Liver (tissue), 9 donors: Measurements from ENCODE around the gene MAPKAPK2. TPM values are rescaled to one million over a fixed set of nuclear protein-coding genes. Genes with fewer than 3 reads are reported as not detected.

Experiments used
- DNase-seq: peaks from one replicate; pipeline ENCODE4 v3.0.0-alpha.2; 2017; ENCODE audit warnings: low spot score
- H3K27ac ChIP-seq, 2 donors: one replicate each; pipeline ENCODE4 v1.7.0; 2013; ENCODE audit warnings: inconsistent platforms in 2 of 2, low read length in 2 of 2, control low read depth in 1 of 2, low read depth in 1 of 2, mild to moderate bottlenecking in 1 of 2
- H3K27me3 ChIP-seq, 4 donors: one replicate each; pipeline versions ENCODE4 v1.6.1 to v1.7.0; 2013; ENCODE audit warnings: low read length in 3 of 4, inconsistent platforms in 1 of 4, mild to moderate bottlenecking in 1 of 4, moderate library complexity in 1 of 4; ENCODE audit not compliant: control insufficient read depth in 4 of 4, insufficient read depth in 4 of 4
- H3K36me3 ChIP-seq, 4 donors: one replicate each; pipeline versions ENCODE4 v1.6.1 to v1.7.0; 2013; ENCODE audit warnings: low read length in 3 of 4, mild to moderate bottlenecking in 3 of 4, low read depth in 1 of 4, moderate library complexity in 1 of 4; ENCODE audit not compliant: control insufficient read depth in 4 of 4, insufficient read depth in 3 of 4
- H3K4me1 ChIP-seq, 4 donors: one replicate each; pipeline versions ENCODE4 v1.6.1 to v1.7.0; 2013; ENCODE audit warnings: low read length in 3 of 4, mild to moderate bottlenecking in 3 of 4, moderate library complexity in 1 of 4; ENCODE audit not compliant: control insufficient read depth in 4 of 4, insufficient read depth in 4 of 4
- H3K4me3 ChIP-seq, 3 donors: one replicate each; pipeline versions ENCODE4 v1.6.1 to v1.7.0; 2013; ENCODE audit warnings: low read length in 3 of 3, control low read depth in 1 of 3, low read depth in 1 of 3, mild to moderate bottlenecking in 1 of 3
- H3K9ac ChIP-seq, 2 donors: one replicate each; pipeline ENCODE4 v1.7.0; 2013; ENCODE audit warnings: low read length in 2 of 2, mild to moderate bottlenecking in 2 of 2, moderate library complexity in 2 of 2, control low read depth in 1 of 2, low read depth in 1 of 2
- H3K9me3 ChIP-seq, 4 donors: one replicate each; pipeline versions ENCODE4 v1.6.1 to v1.7.0; 2013; ENCODE audit warnings: low read length in 3 of 4; ENCODE audit not compliant: control insufficient read depth in 4 of 4
- EGR1 ChIP-seq, 2 donors: IDR thresholded peaks; 2 replicates each; pipeline ENCODE4 v1.6.1; 2016 to 2018; ENCODE audit warnings: antibody characterized with exemption in 2 of 2, low read depth in 2 of 2
- FOXA1 ChIP-seq: IDR thresholded peaks from 2 replicates; pipeline ENCODE4 v1.6.1; 2016; ENCODE audit warnings: antibody characterized with exemption
- FOXA2 ChIP-seq: IDR thresholded peaks from 2 replicates; pipeline ENCODE4 v1.6.1; 2016; ENCODE audit warnings: antibody characterized with exemption
- GABPA ChIP-seq, 2 donors: IDR thresholded peaks in 1 of 2; conservative IDR thresholded peaks in 1 of 2; 2 replicates each; pipeline ENCODE4 v1.6.1; 2016; ENCODE audit warnings: antibody characterized with exemption in 2 of 2, mild to moderate bottlenecking in 1 of 2, moderate library complexity in 1 of 2
- HNF4A ChIP-seq, 2 donors: conservative IDR thresholded peaks; 2 replicates each; pipeline ENCODE4 v1.6.1; 2016; ENCODE audit warnings: antibody characterized with exemption in 2 of 2, mild to moderate bottlenecking in 2 of 2
- HNF4G ChIP-seq: IDR thresholded peaks from 2 replicates; pipeline ENCODE4 v1.6.1; 2016; ENCODE audit warnings: antibody characterized with exemption
- JUND ChIP-seq, 2 donors: IDR thresholded peaks; 2 replicates each; pipeline ENCODE4 v1.6.1; 2016; ENCODE audit warnings: antibody characterized with exemption in 2 of 2
- NR2F2 ChIP-seq: IDR thresholded peaks from 2 replicates; pipeline ENCODE4 v1.6.1; 2016; ENCODE audit warnings: antibody characterized with exemption
- RAD21 ChIP-seq, 2 donors: IDR thresholded peaks; 2 replicates each; pipeline ENCODE4 v1.6.1; 2016; ENCODE audit warnings: antibody characterized with exemption in 2 of 2, mild to moderate bottlenecking in 2 of 2
- RXRA ChIP-seq, 2 donors: IDR thresholded peaks; 2 replicates each; pipeline ENCODE4 v1.6.1; 2017 to 2018; ENCODE audit warnings: antibody characterized with exemption in 2 of 2, mild to moderate bottlenecking in 1 of 2
- SP1 ChIP-seq: IDR thresholded peaks from 2 replicates; pipeline ENCODE4 v1.6.1; 2018; ENCODE audit warnings: antibody characterized with exemption, mild to moderate bottlenecking
- TAF1 ChIP-seq: conservative IDR thresholded peaks from 2 replicates; pipeline ENCODE4 v1.6.1; 2016; ENCODE audit warnings: antibody characterized with exemption, mild to moderate bottlenecking
- YY1 ChIP-seq: IDR thresholded peaks from 2 replicates; pipeline ENCODE4 v1.6.1; 2016; ENCODE audit warnings: antibody characterized with exemption, mild to moderate bottlenecking
- WGBS: extraction: QIAGEN DNeasy Blood & Tissue Kit; methylation state at CpG from one replicate; pipeline ENCODE4 v1.1.7; 2013; 5-methylcytosine and 5-hydroxymethylcytosine counted together
- polyA plus RNA-seq, 2 donors: library from polyadenylated mRNA; stranded (reverse) in 1 of 2; unstranded in 1 of 2; fragments of 200-250 nt in 1 of 2; fragments of >200 nt in 1 of 2; fragmentation: Nextera tagmentation in 1 of 2; extraction: Ambion mirVana in 1 of 2; gene quantifications; one replicate each; pipeline versions ENCODE4 v1.2.1 to v1.2.3, GENCODE V29; 2013 to 2015
- total RNA-seq, 2 donors: library from RNA; depleted of rRNA; stranded (reverse); fragments of >200 nt; gene quantifications; one replicate each; pipeline ENCODE4 v1.2.3, GENCODE V29; 2014
- TF ChIP-seq, protein P1 (sequence below): IDR thresholded peaks from 2 replicates; pipeline ENCODE4 v1.6.1; 2016; ENCODE audit warnings: antibody characterized with exemption, mild to moderate bottlenecking
- TF ChIP-seq, protein P2 (sequence below): IDR thresholded peaks from 2 replicates; pipeline ENCODE4 v1.6.1; 2016; ENCODE audit warnings: antibody characterized with exemption
- TF ChIP-seq, protein P3 (sequence below): fragments of 150-350 bp; IDR thresholded peaks from 2 replicates; pipeline ENCODE4 v1.5.1; 2017; ENCODE audit warnings: improper control_type of control experiment, low read depth, low read length; ENCODE audit not compliant: missing input control
- TF ChIP-seq, protein P4 (sequence below): IDR thresholded peaks from 2 replicates; pipeline ENCODE4 v1.6.1; 2016; ENCODE audit warnings: antibody characterized with exemption
- TF ChIP-seq, protein P5 (sequence below): IDR thresholded peaks from 2 replicates; pipeline ENCODE4 v1.6.1; 2016; ENCODE audit warnings: antibody characterized with exemption
- donor health status: healthy.
- donor health status: healthy.
- donor health status: healthy.
- donor health status: healthy.
- donor health status: healthy.

MAPKAPK2 gene
- total and polyA plus RNA-seq, 4 donors, result 7.5 to 24.5 (median 14.7) TPM

DNA sequence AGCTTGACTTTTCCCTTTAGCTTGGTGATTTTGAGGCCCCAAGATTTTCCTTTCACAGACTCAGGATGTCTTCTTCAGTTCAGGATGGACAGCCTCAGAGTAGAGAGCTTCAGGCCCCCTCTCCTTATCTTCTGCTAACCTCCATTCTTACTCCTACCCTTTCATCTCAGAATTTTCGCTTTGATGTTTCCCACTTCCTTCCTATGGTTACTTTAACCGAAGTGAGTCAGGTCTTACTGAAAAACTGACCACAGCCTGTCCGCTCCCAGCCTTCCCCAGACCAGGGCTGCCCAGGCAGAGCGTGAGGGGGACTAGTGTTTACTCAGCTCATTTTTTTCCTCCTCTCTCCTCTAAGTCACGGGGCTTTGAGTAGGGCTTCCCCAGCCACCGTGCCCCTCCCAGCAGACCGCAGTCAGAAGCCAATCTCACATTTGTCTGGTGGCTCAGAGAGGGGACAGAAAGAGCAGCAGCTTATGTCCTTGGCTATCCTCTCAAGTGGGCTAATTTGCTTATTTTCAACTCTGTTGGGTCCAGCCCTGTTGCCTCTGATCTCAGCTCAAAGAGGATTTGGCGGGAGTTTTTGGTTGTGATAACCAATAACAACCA, 81.6 kb downstream of the MAPKAPK2 start:
- Histone ChIP-seq H3K9ac (no peak overlapping the region), H3K4me1 (peaks cover 0 to 1% (median 0%) of the 10 kb centered on the region in 4 donors), H3K27me3 (peaks cover 0 to 2% (median 0%) of the 10 kb centered on the region in 4 donors), H3K9me3 (peaks cover 0 to 2% (median 0%) of the 10 kb centered on the region in 4 donors), H3K36me3 (no peaks in the 10 kb centered on the region), H3K4me3 (no peak overlapping the region), H3K27ac (no peak overlapping the region)
- WGBS, result 51% methylated on average over 8 of the region's 8 CpGs
- no peak for DNase-seq
- no peak for TF ChIP-seq FOXA1
- TF ChIP-seq TAF1, result no peak
- TF ChIP-seq, protein P1, sequence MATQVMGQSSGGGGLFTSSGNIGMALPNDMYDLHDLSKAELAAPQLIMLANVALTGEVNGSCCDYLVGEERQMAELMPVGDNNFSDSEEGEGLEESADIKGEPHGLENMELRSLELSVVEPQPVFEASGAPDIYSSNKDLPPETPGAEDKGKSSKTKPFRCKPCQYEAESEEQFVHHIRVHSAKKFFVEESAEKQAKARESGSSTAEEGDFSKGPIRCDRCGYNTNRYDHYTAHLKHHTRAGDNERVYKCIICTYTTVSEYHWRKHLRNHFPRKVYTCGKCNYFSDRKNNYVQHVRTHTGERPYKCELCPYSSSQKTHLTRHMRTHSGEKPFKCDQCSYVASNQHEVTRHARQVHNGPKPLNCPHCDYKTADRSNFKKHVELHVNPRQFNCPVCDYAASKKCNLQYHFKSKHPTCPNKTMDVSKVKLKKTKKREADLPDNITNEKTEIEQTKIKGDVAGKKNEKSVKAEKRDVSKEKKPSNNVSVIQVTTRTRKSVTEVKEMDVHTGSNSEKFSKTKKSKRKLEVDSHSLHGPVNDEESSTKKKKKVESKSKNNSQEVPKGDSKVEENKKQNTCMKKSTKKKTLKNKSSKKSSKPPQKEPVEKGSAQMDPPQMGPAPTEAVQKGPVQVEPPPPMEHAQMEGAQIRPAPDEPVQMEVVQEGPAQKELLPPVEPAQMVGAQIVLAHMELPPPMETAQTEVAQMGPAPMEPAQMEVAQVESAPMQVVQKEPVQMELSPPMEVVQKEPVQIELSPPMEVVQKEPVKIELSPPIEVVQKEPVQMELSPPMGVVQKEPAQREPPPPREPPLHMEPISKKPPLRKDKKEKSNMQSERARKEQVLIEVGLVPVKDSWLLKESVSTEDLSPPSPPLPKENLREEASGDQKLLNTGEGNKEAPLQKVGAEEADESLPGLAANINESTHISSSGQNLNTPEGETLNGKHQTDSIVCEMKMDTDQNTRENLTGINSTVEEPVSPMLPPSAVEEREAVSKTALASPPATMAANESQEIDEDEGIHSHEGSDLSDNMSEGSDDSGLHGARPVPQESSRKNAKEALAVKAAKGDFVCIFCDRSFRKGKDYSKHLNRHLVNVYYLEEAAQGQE, result no peak
- no peak for TF ChIP-seq EGR1 (IDR thresholded peaks at IDR 0.05; ENCODE audit: low read depth in 2 of 2)
- no peak for TF ChIP-seq RXRA (IDR thresholded peaks at IDR 0.05)
- no peak for TF ChIP-seq JUND (IDR thresholded peaks at IDR 0.05)
- TF ChIP-seq GABPA (IDR thresholded peaks at IDR 0.05 in 1 of 2, conservative IDR thresholded peaks at IDR 0.05 in 1 of 2), result no peak
- no peak for TF ChIP-seq RAD21 (IDR thresholded peaks at IDR 0.05)
- TF ChIP-seq, protein P2, sequence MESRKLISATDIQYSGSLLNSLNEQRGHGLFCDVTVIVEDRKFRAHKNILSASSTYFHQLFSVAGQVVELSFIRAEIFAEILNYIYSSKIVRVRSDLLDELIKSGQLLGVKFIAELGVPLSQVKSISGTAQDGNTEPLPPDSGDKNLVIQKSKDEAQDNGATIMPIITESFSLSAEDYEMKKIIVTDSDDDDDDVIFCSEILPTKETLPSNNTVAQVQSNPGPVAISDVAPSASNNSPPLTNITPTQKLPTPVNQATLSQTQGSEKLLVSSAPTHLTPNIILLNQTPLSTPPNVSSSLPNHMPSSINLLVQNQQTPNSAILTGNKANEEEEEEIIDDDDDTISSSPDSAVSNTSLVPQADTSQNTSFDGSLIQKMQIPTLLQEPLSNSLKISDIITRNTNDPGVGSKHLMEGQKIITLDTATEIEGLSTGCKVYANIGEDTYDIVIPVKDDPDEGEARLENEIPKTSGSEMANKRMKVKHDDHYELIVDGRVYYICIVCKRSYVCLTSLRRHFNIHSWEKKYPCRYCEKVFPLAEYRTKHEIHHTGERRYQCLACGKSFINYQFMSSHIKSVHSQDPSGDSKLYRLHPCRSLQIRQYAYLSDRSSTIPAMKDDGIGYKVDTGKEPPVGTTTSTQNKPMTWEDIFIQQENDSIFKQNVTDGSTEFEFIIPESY, result no peak
- TF ChIP-seq, protein P3, sequence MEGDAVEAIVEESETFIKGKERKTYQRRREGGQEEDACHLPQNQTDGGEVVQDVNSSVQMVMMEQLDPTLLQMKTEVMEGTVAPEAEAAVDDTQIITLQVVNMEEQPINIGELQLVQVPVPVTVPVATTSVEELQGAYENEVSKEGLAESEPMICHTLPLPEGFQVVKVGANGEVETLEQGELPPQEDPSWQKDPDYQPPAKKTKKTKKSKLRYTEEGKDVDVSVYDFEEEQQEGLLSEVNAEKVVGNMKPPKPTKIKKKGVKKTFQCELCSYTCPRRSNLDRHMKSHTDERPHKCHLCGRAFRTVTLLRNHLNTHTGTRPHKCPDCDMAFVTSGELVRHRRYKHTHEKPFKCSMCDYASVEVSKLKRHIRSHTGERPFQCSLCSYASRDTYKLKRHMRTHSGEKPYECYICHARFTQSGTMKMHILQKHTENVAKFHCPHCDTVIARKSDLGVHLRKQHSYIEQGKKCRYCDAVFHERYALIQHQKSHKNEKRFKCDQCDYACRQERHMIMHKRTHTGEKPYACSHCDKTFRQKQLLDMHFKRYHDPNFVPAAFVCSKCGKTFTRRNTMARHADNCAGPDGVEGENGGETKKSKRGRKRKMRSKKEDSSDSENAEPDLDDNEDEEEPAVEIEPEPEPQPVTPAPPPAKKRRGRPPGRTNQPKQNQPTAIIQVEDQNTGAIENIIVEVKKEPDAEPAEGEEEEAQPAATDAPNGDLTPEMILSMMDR, result no peak
- TF ChIP-seq FOXA2, result no peak
- TF ChIP-seq HNF4A (conservative IDR thresholded peaks at IDR 0.05), result no peak
- TF ChIP-seq, protein P4, sequence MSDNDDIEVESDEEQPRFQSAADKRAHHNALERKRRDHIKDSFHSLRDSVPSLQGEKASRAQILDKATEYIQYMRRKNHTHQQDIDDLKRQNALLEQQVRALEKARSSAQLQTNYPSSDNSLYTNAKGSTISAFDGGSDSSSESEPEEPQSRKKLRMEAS, result no peak
- TF ChIP-seq, protein P5, sequence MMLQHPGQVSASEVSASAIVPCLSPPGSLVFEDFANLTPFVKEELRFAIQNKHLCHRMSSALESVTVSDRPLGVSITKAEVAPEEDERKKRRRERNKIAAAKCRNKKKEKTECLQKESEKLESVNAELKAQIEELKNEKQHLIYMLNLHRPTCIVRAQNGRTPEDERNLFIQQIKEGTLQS, result no peak
- TF ChIP-seq NR2F2, result no peak
- no peak for TF ChIP-seq HNF4G
- TF ChIP-seq YY1, result no peak
- TF ChIP-seq SP1, result no peak
